Natural killer cell (primary cell): ENCODE measurements around the gene USH2A. TPM values are rescaled to one million over a fixed set of nuclear protein-coding genes. Genes with fewer than 3 reads are reported as not detected.

Source experiments
- ATAC-seq, 3 donors: fragments of 150-1000 bp in 2 of 3; fragments of 200-7000 bp in 1 of 3; cut with Tn5 transposase; 1 replicate in 1 of 3; 2 replicates in 2 of 3; pipeline ENCODE4 v1.10.0; 2021; ENCODE audit warnings: mild to moderate bottlenecking in 2 of 3, moderate library complexity in 2 of 3
- DNase-seq, 2 donors: peaks; one replicate each; pipeline versions ENCODE4 v3.0.0 to v3.0.0-alpha.2; 2013 to 2021; ENCODE audit warnings: mixed read lengths in 1 of 2
- H3K27ac ChIP-seq: one replicate; pipeline ENCODE4 v1.5.1; 2013; ENCODE audit warnings: mild to moderate bottlenecking, low read length
- H3K27me3 ChIP-seq: one replicate; pipeline ENCODE4 v1.6.1; 2013; ENCODE audit warnings: low read length; ENCODE audit not compliant: control insufficient read depth, insufficient read depth
- H3K36me3 ChIP-seq: one replicate; pipeline ENCODE4 v1.6.1; 2013; ENCODE audit warnings: low read length; ENCODE audit not compliant: control insufficient read depth, insufficient read depth
- H3K4me1 ChIP-seq: one replicate; pipeline ENCODE4 v1.6.1; 2013; ENCODE audit warnings: low read length; ENCODE audit not compliant: control insufficient read depth, insufficient read depth
- H3K4me3 ChIP-seq: one replicate; pipeline ENCODE4 v1.5.1; 2013; ENCODE audit warnings: low read length
- H3K9me3 ChIP-seq: one replicate; pipeline ENCODE4 v1.6.1; 2013; ENCODE audit warnings: low read length; ENCODE audit not compliant: control insufficient read depth, insufficient read depth
- H3K27ac Mint-ChIP-seq, 2 donors: one replicate each; pipeline ENCODE4 v1.8.0; 2022; ENCODE audit warnings: mild to moderate bottlenecking in 2 of 2, mixed read lengths in 2 of 2, moderate library complexity in 1 of 2
- H3K27me3 Mint-ChIP-seq, 2 donors: one replicate each; pipeline ENCODE4 v1.8.0; 2022; ENCODE audit warnings: low read depth in 2 of 2, mixed read lengths in 2 of 2
- H3K36me3 Mint-ChIP-seq: one replicate; pipeline ENCODE4 v1.8.0; 2022; ENCODE audit warnings: mixed read lengths
- H3K4me1 Mint-ChIP-seq, 2 donors: one replicate each; pipeline ENCODE4 v1.8.0; 2022; ENCODE audit warnings: mixed read lengths in 2 of 2
- H3K4me3 Mint-ChIP-seq: one replicate; pipeline ENCODE4 v1.8.0; 2022; ENCODE audit warnings: mild to moderate bottlenecking, moderate library complexity, mixed read lengths
- H3K9me3 Mint-ChIP-seq, 2 donors: one replicate each; pipeline ENCODE4 v1.8.0; 2022; ENCODE audit warnings: mixed read lengths in 2 of 2
- CTCF ChIP-seq: fragments of 200-600 bp; IDR thresholded peaks from one replicate; pipeline ENCODE4 v1.8.0; 2022; ENCODE audit warnings: antibody characterized with exemption
- WGBS: methylation state at CpG from one replicate; pipeline ENCODE4 v1.1.7; 2013; ENCODE audit warnings: missing lambda C conversion rate; ENCODE audit not compliant: insufficient coverage; 5-methylcytosine and 5-hydroxymethylcytosine counted together
- intact Hi-C: fragments of 100-400 bp; cut with micrococcal nuclease; formaldehyde crosslinking; loops from one replicate; pipeline ENCODE4 v1.14.2; 2022
- total RNA-seq, 4 donors: library from RNA; stranded (reverse); fragments of 120-200 nt in 1 of 4; gene quantifications; one replicate each; pipeline versions ENCODE4 v1.2.3 to v1.2.4, GENCODE V29; 2013 to 2022

The USH2A gene
- total RNA-seq, 3 donors from 2014 or later (not counting 1 experiment from before 2014, with no cell fraction given), result not detected

DNA sequence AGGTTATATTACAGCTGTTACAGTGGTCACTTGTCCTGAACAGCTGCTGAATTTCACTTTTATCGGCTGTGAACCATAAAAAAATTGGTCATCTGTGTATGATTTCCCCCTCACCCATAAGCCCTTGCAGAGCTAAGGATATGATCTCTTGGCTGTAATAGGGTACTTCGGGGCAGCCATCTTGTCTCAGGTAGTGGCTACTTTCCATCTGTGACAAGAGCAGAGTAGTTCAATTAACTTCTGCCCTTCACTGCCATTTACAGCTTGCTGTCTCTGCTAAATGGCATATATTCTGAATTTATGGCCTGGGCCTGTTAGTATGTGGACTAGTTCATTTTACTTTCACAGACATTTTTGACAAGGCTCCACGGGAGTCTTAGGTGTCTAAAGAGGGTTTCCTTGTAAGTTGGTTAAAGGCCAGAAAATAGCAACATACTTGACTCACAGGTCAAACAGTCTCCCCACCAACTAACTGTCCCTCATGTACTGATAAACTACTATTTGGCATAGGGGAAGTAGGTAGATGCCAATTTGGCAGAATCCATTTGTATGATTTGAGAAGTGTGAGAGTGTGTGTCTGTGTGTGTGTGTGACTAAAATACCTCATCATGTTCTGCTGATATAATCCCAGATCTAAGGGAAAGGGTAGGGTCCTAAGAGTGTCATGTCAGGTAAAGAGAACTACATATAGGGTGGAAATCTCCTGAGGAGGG, 704.5 kb downstream of the USH2A start:
- no peak for TF ChIP-seq CTCF
- Histone ChIP-seq H3K9me3 (no peaks in the 10 kb centered on the region), H3K27me3 (no peaks in the 10 kb centered on the region), H3K4me3 (no peak overlapping the region), H3K27ac (no peak overlapping the region), H3K4me1 (no peaks in the 10 kb centered on the region), H3K36me3 (no peaks in the 10 kb centered on the region)
- Mint-ChIP-seq H3K27me3 (no peaks in the 10 kb centered on the region), H3K4me1 (no peaks in the 10 kb centered on the region), H3K36me3 (no peaks in the 10 kb centered on the region), H3K27ac (no peak overlapping the region), H3K9me3 (peaks cover 6 to 7% of the 10 kb centered on the region in 2 donors), H3K4me3 (no peak overlapping the region)
- intact Hi-C loops, result no loop called here
- DNase-seq, result no peak
- no peak for ATAC-seq
- WGBS, result 63% methylated on average over 2 of the region's 3 CpGs

GRCh38 chr1:215717677-215718426, 705.4 kb downstream of the USH2A start:
- H3K36me3 ChIP-seq, result no peaks in the 10 kb centered on the region
- no peaks in the 10 kb centered on the region for H3K4me1 Mint-ChIP-seq
- H3K27me3 Mint-ChIP-seq, result no peaks in the 10 kb centered on the region
- no peak overlapping the region for H3K4me3 Mint-ChIP-seq
- no peaks in the 10 kb centered on the region for H3K4me1 ChIP-seq
- intact Hi-C loops, result no loop called here
- no peak for TF ChIP-seq CTCF
- no peak overlapping the region for H3K4me3 ChIP-seq
- no peak for ATAC-seq
- no peaks in the 10 kb centered on the region for H3K36me3 Mint-ChIP-seq
- H3K9me3 ChIP-seq, result no peaks in the 10 kb centered on the region
- H3K27ac Mint-ChIP-seq, result no peak overlapping the region
- no peaks in the 10 kb centered on the region for H3K27me3 ChIP-seq
- no peak overlapping the region for H3K27ac ChIP-seq
- peaks cover 6 to 7% of the 10 kb centered on the region in 2 donors for H3K9me3 Mint-ChIP-seq
- no peak for DNase-seq
- WGBS, result 75% methylated on average over 3 of the region's 4 CpGs

DNA sequence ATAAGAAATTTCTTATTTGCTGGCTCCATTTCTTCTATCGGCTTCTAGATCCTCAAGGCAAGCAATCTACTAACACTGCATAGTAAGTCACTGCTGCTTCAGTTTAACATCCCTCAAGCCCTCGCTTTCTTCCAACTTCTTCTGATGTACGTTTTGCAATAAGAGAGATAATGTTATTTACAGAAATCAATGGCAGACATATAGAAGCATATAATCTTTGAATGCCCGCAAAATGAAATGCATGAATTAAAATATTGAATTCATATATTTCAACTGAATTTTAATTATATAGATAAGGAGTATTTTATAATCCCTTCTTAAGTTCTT, 712.4 kb downstream of the USH2A start:
- no peaks in the 10 kb centered on the region for H3K4me1 Mint-ChIP-seq
- intact Hi-C loops, result no loop called here
- no peaks in the 10 kb centered on the region for H3K36me3 ChIP-seq
- no peak overlapping the region for H3K27ac Mint-ChIP-seq
- no peaks in the 10 kb centered on the region for H3K27me3 ChIP-seq
- H3K9me3 Mint-ChIP-seq, result peaks cover 2 to 6% of the 10 kb centered on the region in 2 donors
- no peak overlapping the region for H3K4me3 Mint-ChIP-seq
- no peaks in the 10 kb centered on the region for H3K4me1 ChIP-seq
- no peak overlapping the region for H3K27ac ChIP-seq
- H3K4me3 ChIP-seq, result no peak overlapping the region
- H3K9me3 ChIP-seq, result no peaks in the 10 kb centered on the region
- no peak for TF ChIP-seq CTCF
- no peaks in the 10 kb centered on the region for H3K36me3 Mint-ChIP-seq
- H3K27me3 Mint-ChIP-seq, result no peaks in the 10 kb centered on the region
- ATAC-seq, result no peak
- no peak for DNase-seq
- WGBS, result 100% methylated on average over 1 of the region's 4 CpGs
